Central memory CD4-positive, alpha-beta T cell (primary cell): ENCODE measurements around the gene EIF5B.
A peak's percentile ranks its signal among the peaks of the same experiment; 100 is the strongest.
"Not testable (repeated sequence)": the region's sequence is repeated elsewhere in the genome, so short reads cannot be mapped to it uniquely, and the experiment has no call there.

ENCODE experiments used
- DNase-seq: peaks from one replicate; pipeline ENCODE4 v3.0.0; 2022
- total RNA-seq, 3 experiments: gene quantifications; one replicate each; lab custom pipeline; 2026; lab: John Stamatoyannopoulos, UW

EIF5B gene
- total RNA-seq = 64.2 to 329 (median 116) reads per million in 3 experiments

DNA sequence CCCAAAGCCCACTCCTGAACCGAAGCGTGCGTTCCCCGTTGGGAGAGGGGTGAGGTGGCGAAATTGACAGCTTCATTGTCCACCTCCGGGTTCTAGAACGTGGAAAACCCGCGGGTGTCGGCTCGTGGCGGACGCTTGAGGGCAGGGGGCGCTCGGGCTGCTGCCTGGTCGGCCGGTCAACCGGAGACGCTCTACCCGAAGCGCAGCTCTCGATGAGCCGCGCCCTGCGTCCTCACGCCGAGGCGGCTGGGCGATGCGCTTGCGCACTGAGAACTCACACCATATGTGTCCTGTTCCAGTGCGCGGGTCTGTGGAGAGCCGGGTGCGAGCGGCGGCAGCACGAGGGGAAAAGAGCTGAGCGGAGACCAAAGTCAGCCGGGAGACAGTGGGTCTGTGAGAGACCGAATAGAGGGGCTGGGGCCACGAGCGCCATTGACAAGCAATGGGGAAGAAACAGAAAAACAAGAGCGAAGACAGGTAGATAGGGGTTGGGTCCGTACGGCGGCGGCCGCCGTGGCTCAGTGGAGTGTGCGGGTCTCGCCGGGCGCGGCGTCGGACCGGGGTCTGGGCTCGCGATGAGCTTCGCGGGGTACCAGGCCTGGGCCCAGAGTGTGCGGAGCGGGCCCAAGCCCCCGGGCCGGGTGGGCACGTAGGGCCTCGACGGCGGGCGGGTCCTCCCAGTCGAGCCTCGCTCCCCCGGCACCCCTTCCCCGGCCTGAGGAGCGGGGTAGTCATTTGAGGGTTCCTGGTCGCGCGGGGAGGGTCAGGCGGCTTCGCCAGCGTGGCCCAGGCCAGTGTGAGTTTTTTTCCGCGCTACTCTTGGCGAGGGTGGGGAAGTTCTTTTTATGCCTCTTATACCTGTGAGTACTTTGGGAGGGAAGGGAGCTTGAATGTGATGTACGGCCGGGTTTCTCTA is at the start of gene EIF5B:
Gene EIF5B, plus strand, starts transcription at position 277 of the 916 bp plus-strand sequence. Its CDS starts 166 bp downstream, at position 443.
- peak; percentile 85 for DNase-seq

- DNase-seq = no peak
Observed at GRCh38 chr2:99297994-99298393, 39.2 kb upstream of the EIF5B start.

GRCh38 chr2:99299580-99299979 is 37.6 kb upstream of the EIF5B start:
- no peak for DNase-seq

DNA sequence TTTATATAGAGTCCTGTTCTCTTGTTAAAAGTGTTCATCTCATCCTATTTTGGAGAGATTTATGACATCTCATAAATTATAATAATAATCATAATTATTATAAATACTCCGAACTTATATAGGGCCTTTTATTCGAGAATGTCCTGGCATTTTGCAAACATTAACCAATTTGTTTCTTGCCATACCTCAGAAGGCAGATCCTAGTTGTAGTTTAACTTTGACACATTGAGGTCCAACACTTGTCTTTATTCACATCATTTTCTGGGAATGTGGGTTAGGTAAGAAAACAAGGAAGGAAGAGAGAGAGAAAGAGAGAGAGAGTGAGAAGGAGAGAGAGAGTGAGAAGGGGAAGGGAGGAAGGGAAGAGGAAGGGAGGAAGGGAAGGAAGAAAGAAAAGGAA is 36.1 kb upstream of the EIF5B start, which contains the start of gene LYG1:
Gene LYG1, minus strand, starts transcription at position 101 of the 400 bp plus-strand sequence. CDS start 5,527 bp downstream, outside the sequence.
- DNase-seq = not testable (repeated sequence)

DNA sequence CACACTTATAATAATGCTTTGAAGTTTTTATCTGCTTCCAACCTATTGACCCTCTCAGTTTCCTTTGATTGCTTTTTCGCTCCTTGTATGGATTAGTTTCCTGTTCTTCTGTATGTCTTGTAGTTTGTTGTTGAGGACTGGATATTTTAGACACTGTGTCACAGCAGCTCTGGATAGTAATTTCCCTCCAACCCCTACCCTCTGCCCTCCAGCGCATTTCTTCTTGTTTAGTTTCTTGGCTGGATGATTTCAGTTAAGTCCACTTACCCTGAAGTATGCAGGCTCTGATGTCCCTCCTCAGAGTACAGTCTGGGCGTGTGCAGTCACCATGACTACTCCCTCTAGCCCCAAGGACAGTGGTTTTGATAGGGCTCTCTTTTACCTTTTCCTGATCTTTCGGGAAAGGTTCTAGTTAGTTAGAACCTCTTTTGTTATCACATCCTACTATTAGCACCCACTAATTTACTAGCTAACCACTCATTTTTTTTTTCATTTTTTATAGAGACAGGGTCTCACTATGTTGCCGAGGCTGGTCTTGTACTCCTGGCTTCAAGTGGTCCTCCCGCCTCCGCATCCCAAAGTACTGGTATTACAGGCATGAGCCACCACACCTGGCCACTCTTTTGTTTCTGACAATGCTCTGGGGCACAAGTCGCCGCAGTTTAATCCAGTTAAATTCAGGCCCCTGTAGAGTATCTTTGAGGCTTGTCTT is 19.9 kb upstream of the EIF5B start:
- DNase-seq = no peak

- not testable (repeated sequence) for DNase-seq
Observed at GRCh38 chr2:99317873-99318200, 19.4 kb upstream of the EIF5B start.

GRCh38 chr2:99325384-99325783 is 11.8 kb upstream of the EIF5B start:
- no peak for DNase-seq

DNA sequence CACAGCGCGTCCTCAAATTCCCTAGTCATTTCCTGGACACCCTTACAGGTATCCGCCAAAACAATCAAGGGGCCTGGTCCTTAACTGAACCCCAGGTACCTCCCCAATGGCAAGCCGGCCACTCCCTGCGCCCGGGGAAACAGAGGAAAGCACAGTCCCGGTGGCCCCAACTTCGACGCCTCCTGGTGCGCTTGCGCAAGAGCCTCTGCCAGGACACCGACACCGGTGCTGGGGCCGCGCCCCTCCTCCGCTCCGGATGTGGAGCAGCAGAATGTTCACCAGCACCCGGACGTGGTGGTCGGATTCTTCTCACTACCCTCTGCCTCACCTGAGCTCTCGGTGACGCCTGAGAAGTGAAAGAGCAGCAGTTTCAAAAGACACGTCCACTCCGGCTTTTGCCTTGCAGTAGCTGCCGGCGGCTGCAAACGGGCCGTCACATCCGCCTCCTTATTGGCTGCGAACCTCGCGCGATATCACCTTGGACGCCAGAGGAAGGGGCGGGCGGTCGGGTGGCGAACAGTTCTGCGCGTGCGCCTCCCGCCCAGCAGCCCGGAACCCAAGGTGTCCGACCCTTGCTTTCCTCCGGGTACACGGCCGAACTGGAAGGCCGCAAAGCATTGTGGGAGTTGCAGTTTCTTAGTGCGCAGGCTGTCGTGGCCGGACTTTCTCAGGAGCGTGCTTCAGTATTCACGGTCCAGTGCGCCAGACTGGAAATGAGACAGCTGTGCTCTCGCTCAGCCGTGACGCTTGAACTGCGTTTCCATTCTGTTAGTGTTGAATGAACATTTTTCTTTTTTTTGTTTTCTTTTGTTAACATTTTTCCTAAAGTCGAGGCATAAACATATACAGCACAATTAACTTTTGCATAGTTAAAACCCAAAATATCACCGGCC is 1.0 kb upstream of the EIF5B start, which contains the start of gene TXNDC9:
Gene TXNDC9, minus strand, starts transcription at position 423 of the 893 bp plus-strand sequence. CDS start 3,123 bp downstream, outside the sequence.
- DNase-seq = peak; percentile 98

- DNase-seq = no peak
Observed at GRCh38 chr2:99336804-99337112, 431 bp upstream of the EIF5B start.

- peak; percentile 15 for DNase-seq
Observed at GRCh38 chr2:99338029-99338585, 918 bp downstream of the EIF5B start.

DNA sequence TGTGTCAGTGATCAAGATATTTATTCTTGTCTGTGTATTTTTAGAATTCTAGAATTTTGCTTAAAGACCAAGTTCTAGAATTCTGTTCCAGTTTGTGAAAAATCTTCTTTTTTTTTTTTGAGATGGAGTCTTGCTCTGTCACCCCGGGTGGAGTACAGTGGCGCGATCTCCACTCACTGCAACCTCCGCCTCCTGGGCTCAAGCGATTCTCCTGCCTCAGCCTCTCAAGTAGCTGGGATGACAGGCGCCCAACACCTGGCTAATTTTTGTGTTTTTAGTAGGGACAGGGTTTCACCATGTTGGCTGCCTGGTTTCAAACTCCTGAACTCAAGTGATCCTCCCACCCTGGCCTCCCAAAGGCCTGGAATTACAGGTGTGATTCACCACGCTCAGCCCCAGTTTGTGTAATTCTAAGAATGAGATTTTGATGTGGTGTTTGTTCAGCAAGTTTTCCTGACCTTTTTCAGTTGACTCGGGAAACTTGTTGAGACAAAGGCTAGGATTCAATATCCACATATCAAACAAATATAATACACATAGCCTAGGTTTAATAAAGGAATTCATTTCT is 3.6 kb downstream of the EIF5B start:
- DNase-seq = no peak

- no peak for DNase-seq
Observed at GRCh38 chr2:99342536-99342935, 5.3 kb downstream of the EIF5B start.

DNA sequence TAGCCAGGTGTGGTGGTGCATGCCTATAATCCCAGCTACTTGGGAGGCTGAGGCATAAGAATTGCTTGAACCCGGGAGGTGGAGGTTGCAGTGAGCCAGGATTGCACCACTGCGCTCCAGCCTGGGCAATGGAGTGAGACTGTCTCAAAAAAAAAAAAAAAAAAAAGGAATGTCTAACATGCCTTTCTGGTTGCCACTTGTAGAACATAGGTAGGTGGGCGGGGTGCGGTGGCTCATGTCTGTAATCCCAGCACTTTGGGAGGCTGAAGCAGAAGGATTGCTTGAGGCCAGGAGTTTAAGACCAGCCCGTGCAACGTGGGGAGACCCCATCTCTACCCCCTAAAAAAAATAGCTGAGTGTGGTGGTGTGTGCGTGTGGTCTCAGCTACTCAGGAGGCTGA is 8.3 kb downstream of the EIF5B start:
- DNase-seq = not testable (repeated sequence)

DNA sequence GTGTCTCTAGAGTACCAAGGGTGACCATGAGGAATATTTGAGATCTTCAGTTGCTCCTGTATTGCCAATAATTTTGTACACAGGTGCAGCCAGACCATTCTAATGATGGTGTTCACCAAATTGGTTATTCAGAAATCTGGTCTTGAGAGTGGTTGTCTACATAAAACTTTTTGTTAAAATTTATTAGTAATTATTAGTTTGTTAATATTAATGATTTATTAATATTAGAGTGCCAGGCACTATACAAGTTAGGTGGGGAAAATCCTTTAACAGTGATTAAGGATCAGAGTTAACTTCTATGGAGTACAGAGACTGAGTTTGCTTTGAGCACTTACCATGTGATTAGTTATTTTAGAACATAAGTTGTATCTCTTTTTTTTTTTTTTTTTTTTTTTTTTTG is 9.0 kb downstream of the EIF5B start:
- no peak for DNase-seq

DNA sequence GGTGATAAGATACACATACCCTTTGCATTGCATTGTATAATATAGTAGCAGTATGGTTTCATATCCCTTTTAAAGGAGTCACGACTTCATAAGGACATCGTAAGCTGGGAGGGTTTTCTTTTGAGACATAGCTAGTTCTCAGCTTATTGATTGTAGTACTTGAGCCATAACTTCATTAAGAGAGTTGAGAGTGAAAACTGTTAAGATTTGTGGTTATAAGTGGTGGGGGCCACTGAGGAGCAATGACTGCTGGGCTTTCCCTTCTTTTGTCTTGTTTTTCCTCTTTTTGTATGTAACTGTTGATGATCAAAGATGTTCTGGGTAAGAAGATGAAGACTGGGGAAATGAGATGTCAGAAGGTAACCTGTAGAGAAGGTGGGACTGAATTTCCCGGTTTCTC is 11.0 kb downstream of the EIF5B start:
- no peak for DNase-seq

DNA sequence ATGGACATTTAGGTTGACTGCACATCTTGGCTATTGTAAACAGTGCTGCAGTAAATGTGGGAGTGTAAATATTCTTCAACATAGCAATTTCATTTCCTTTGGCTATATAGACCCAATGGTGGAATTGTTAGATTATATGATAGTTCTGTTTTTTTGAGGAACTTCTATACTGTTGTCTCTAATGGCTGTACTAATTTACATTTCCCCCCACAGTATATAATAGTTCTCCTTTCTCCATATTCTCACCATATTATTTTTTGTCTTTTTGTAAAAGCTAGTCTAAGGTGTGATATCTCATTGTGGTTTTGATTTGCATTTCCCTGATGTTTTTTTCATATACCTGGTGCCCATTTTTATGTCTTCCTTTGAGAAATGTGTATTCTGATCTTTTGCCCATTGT is 13.0 kb downstream of the EIF5B start:
- no peak for DNase-seq

DNA sequence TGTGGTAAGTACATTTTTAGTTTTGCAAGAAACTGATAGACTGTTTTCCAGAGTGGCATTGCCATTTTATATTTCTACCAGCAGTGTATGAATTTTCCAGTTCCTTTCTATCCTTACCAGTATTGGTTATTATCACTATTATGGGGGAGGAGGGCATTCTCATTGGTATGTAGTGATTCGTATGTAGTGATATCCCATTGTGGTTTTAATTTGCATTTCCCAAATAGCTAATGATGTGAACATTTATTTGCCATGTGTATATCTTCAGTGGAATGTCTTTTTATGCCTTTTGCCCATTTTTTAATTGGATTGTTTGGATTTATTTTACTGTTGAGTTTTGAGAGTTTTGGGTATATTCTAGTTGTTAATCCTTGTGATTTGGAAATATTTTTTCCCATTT is 16.9 kb downstream of the EIF5B start:
- DNase-seq = no peak

DNA sequence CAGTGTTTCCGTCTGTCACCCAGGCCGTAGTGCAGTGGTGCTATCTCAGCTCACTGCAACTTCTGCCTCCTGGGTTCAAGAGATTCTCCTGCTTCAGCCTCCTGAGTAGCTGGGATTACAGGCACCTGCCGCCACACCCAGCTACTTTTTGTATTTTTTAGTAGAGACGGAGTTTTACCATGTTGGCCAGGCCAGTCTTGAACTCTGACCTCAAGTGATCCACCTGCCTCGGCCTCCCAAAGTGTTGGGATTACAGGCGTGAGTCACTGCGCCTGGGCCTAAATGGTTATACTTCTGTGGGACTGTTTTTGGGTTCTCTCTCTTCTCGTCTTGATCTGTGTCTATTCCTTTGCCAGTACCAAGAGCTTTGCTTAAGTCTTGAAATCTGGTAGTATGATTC is 17.6 kb downstream of the EIF5B start:
- not testable (repeated sequence) for DNase-seq

GRCh38 chr2:99356853-99357252 is 19.7 kb downstream of the EIF5B start:
- DNase-seq = no peak

- DNase-seq = no peak
Observed at GRCh38 chr2:99365661-99366060, 28.5 kb downstream of the EIF5B start.

- DNase-seq = not testable (repeated sequence)
Observed at GRCh38 chr2:99368854-99369253, 31.7 kb downstream of the EIF5B start.

DNA sequence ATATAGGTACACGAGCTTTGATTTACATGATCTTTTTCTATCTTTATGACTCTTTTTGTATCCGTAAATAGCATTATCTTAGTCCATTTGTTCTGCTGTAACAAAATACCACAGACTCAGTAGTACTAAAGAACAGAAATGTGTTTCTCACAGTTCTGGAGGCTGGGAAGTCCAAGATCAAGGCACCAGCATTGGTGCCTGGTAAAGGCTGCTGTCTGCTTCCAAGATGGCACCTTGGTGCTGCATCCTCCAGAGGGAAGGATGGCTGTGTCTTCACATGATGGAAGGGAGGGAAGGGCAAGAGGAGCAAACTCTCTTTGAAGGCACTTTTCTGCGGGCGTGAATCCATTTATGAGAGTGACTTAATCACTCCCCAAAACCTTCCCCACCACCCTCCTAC is 36.0 kb downstream of the EIF5B start:
- DNase-seq = no peak
